Activated CD4-positive, CD25-positive, alpha-beta regulatory T cell treated with anti-CD3 and anti-CD28 coated beads, Interleukin-2, amount 50 U/mL, for 72 hours (primary cell): ENCODE data around the gene MECR.

Source experiments
- DNase-seq: peaks from one replicate; pipeline ENCODE4 v3.0.0; 2021

Gene MECR, protein sequence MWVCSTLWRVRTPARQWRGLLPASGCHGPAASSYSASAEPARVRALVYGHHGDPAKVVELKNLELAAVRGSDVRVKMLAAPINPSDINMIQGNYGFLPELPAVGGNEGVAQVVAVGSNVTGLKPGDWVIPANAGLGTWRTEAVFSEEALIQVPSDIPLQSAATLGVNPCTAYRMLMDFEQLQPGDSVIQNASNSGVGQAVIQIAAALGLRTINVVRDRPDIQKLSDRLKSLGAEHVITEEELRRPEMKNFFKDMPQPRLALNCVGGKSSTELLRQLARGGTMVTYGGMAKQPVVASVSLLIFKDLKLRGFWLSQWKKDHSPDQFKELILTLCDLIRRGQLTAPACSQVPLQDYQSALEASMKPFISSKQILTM

GRCh38 chr1:29230553-29231378, at the start of gene MECR:
Gene MECR (minus strand): TSS chr1:29230934. CDS start chr1:29230906, 28 bp downstream.
- peak; percentile 98 for DNase-seq

- DNase-seq: no peak
These were observed 49.2 kb upstream of the MECR start for GRCh38 chr1:29279951-29280391.

DNA sequence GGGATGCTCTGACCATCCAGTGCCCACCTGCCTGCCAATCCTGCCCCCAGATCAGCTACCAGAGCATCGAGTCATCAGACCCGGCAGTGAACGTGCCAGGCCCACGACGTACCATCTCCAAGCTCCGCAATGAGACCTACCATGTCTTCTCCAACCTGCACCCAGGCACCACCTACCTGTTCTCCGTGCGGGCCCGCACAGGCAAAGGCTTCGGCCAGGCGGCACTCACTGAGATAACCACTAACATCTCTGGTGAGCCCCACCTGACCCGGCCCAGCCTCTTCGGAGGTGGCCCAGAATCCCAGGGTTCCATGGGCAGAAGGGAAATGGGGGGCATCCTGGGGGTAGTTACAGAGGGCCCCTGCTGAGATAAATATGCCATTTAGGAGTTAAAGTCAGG, 48.7 kb upstream of the MECR start:
- no peak for DNase-seq

- DNase-seq: no peak
These were observed 47.4 kb upstream of the MECR start for GRCh38 chr1:29278124-29278523.

- DNase-seq: no peak
These were observed 44.7 kb upstream of the MECR start for GRCh38 chr1:29275435-29275834.

DNA sequence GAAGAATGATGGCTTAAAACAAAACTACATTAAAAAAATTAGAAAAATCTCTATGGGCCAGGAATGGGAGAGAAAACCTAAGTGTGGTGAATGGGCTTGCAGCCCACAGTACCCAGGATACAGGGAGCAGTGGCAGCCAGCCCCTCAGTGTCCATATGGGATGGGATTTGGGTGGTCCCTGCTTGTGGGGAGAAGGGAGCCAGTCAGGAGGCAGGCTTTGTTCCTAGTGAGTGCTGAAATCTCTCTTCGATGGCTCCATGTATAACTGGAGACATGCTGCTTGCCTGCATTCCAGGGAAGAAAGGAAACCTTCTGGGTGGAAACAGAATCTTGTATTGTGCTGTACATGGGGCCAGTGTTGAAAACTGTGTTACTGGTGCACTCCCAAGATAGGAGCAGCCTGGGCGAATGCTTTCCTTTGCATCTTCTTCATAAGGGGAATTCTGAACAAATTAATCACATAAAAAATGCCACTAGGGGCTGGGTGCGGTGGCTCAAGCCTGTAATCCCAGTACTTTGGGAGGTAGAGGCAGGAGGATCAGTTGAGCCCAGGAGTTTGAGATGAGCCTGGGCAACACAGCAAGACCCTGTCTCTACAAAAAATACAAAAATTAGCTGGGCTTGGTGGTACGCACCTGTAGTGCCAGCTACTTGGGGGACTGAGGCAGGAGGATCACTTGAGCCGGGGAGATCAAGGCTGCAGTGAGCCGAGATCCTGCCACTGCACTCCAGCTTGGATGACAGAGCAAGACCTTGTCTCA, 41.6 kb upstream of the MECR start:
- DNase-seq: no peak

- DNase-seq: no peak
These were observed 41.0 kb upstream of the MECR start for GRCh38 chr1:29271724-29272123.

DNA sequence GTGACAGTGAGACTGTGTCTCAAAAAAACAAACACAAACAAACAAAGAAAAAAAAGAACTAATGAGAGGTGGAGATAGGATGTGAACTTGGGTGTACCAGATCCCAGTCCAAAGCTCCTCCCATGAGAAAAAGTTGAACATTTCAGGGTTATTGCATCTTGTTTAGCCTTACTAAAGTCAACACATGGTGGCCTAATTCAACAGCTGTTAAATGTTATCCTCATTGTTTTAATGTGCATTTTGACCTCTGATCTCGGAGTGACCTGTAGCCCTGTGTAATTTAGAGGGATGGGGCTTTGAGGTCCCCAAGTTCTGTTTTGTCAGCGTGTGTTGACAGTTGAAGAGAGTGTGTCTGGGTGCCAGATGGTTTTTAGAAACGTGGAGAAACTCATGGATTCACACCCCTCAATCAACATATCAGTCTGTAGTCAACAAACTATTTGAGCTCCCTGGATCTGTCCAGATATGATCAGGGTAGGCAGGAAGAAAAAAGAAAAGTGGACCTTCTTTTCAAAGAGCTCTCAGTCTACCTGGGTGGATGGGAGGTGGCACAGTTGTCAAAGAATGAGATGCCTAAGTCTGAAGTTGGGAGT, 40.3 kb upstream of the MECR start:
- no peak for DNase-seq

DNA sequence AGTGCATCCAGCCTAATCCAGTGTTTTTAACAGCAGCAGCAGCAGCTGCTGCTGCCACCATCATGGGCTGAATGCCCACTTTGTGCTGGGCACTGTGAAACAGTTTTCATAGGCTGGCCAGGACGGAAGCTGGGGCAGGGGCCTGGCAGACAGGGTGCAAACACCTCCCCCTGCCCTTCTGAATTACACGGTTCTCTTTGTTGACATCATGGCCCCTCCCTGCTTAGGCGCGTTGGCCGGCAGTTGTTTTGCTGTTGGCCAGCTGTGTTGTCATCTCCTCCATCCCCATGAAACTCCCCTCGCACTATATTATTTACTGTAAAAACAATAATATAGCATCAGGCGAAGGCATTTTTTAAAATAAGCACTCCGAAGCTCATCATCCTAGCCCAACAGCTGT, 38.6 kb upstream of the MECR start:
- no peak for DNase-seq

- DNase-seq: no peak
These were observed 36.8 kb upstream of the MECR start for GRCh38 chr1:29267321-29268070.

DNA sequence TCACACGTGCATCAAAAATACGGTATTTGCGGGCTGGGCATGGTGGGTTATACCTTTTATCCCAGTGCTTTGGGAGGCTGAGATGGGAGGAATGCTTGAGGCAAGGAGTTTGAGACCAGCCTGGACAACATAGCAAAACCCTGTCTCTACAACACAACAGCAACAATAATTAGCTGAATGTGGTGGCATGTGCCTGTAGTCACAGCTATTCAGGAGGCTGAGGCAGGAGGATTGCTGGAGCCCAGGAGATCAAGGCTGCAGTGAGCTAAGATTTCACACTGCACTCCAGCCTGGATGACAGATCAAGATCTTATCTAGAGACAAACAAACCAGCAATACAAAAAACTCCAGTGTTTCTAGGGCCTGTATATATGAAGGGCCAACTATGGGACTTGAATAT, 36.2 kb upstream of the MECR start:
- no peak for DNase-seq

DNA sequence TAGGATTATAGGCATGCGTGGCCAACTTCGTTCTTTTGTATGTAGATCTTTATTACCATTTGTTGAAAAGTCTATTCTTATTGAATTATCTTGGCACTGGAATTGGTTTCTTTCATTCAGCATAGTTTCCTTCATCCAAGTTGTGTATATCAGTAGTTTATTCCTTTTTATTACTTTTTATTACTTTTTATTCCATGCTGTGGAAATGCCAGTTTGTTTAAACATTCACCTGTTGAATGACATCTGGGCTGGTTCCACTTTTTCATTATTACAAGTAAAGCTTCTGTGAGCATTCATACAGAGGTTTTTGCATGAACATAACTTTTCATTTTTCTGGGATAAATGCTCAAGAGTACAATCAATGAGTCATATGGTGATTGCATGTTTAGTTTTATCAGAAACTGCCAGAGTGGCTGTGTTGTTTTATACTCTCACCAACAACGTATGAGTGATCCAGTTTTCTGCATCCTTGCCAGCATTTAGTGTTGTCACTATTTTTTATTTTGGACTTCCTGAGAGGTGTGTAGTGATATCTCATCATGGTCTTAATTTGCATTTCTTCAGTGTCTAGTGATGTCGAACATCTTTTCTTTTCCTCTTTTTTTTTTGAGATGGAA, 34.1 kb upstream of the MECR start:
- no peak for DNase-seq

- no peak for DNase-seq
These were observed 29.8 kb upstream of the MECR start for GRCh38 chr1:29260531-29260930.

GRCh38 chr1:29259802-29260441, 29.2 kb upstream of the MECR start:
- peak; percentile 50 for DNase-seq

DNA sequence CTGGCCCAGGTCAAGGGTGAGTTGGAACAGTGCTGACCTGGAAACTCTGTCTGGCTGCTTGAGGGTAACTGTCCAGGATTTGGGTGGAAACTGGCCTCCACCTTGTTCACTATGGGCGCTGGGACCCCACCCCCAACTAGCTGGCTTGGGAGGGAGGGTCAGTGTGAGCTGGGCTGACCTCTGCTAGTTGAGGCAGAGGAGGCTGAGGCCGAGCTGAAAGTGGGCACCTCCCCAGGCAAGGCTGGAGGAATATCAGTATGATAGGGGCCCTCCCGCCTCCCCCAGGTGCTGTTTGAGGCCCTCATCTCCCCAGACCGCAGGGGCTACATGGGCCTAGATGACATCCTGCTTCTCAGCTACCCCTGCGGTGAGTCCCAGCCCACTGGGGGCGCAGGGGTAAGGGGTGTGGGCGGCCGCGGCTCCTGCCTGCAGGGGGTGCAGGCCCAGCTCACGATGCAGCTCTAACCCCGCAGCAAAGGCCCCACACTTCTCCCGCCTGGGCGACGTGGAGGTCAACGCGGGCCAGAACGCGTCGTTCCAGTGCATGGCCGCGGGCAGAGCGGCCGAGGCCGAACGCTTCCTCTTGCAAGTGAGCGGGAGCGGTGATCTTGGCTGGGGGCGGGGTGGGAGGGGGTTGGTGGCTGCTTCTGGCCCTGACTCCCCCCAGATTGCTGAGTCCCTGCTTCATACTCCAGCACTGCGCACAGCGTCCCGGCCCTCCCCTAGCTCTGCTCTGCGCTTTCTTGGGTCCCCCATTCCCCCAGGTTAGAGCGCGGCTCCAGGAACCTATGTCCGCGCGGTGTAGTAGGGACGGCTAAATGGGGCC, 28.5 kb upstream of the MECR start:
- no peak for DNase-seq

- no peak for DNase-seq
These were observed 27.6 kb upstream of the MECR start for GRCh38 chr1:29258189-29258975.

DNA sequence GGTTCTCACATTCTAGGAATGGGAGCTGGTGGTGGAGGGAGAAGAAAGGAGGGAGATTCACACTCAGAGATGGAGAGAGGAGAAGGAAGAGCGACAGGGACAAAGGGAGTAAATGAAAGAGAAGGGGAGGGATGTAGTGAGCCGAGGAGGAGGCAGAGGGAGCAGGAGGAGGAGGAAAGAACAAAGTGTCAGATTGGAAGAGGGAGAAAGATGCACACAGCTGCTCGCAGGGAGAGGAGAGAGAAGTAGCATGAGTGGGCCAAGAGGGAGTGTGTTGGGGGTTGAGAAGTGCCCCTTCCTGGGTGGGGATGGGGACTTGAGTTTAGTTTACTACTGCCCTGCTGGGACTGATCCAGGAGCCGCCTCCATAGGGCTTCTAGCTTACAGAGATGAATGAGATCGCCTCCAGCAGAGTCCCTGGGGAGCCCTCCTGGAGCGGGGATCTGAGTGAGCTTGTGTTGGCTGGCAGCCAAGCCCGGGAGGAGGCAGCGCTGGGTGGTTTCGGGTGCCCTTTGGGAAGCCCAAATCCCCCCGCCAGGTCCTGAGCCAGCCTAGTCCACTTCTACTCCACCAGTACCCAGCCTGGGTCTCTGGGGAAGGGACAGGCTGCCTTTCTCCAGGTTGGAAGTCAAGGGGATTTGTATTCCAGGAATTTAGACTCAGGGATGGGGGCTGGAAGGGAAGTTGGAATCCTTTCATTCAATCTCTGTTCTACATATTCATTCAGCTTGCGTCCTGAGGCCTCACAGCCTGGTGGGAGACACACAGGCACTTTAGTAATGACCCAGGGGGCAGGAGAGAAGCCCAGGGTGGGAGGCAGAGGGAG, 26.5 kb upstream of the MECR start:
- DNase-seq: no peak

- DNase-seq: no peak
These were observed 25.7 kb upstream of the MECR start for GRCh38 chr1:29256394-29256793.
